GM21367 (cell line): Measurements from ENCODE around the gene LHX8.
"Not testable (repeated sequence)": the region's sequence is repeated elsewhere in the genome, so short reads cannot be mapped to it uniquely, and the experiment has no call there.

Experiments used
- ATAC-seq: cut with Tn5 transposase; IDR thresholded peaks from one replicate; pipeline ENCODE4 v1.9.1; 2021; ENCODE audit not compliant: unreplicated experiment

LHX8 gene

DNA sequence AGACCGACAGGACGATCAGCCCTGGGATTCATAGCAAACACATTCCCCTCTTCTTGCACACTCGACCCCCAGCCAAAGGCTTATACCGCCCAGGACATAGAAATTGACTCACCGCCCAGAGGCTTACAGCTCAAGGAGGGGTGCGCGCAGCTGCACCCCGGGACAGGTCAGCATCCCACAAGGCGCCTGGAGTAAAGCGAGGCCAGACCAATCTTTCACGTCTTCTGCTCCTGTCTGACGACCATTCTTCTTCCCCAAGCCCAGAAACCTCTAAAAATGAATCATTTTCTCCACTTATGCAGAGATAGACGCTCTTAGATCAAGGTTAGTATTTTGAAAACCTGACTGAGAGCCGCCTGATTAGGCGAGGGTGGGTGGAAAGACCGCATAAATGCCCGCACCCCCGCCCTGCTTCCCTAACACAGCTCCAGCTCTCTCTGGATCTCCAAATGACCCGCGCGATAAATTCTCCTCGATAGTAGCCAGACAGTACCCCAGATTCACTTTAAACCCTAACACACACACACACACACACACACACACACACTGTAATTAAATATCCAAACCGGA, 1.9 kb upstream of the LHX8 start:
- no peak for ATAC-seq

GRCh38 chr1:75132812-75133619, 1.2 kb upstream of the LHX8 start:
- no peak for ATAC-seq

- no peak for ATAC-seq
Measured at GRCh38 chr1:75134647-75135572, 722 bp downstream of the LHX8 start.

- ATAC-seq, result no peak
Measured at GRCh38 chr1:75135573-75136194, 1.5 kb downstream of the LHX8 start.

- ATAC-seq, result no peak
Measured at GRCh38 chr1:75136195-75136815, 2.1 kb downstream of the LHX8 start.

- no peak for ATAC-seq
Measured at GRCh38 chr1:75136921-75137641, 2.9 kb downstream of the LHX8 start.

DNA sequence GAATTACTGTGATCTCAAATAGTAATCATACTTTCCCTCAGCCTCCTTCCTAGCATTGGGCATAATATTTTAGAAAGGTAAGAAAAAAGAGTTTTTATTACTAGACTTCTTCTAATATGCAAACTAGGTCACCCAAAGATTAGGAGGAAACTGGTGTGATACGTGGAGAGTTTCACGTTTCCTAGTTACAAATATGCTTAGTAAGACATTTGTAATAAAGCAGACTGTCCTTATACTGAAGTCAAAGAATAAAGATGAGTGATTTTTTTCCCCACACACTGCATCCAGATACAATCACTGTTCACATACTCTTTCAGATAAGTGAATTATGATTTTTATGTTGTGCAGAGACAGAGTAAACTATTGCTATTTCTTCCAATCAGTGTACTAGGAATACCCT, 17.9 kb downstream of the LHX8 start:
- ATAC-seq, result no peak

- no peak for ATAC-seq
Measured at GRCh38 chr1:75159154-75159553, 25.0 kb downstream of the LHX8 start.

DNA sequence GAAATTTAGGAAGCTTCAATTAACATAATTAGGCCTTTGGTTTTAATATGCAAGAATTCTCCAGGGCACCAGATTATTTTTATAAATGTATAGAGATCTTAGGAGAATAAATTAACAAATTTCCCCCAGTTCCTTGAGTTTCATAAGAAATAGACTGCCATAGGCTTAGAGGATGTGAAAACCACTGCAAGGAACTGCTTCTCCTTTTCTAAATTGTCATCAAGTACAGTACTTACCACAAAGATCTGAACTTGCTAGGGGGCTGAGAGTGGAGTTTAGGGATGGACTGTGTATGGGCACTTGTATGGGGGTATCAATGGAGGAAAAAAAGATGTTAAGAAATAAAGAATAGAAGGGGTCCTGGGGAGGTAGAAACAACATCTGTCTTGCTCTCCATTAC, 31.1 kb downstream of the LHX8 start:
- no peak for ATAC-seq

GRCh38 chr1:75166821-75167220, 32.6 kb downstream of the LHX8 start:
- ATAC-seq, result no peak

GRCh38 chr1:75170011-75170410, 35.8 kb downstream of the LHX8 start:
- ATAC-seq, result no peak

DNA sequence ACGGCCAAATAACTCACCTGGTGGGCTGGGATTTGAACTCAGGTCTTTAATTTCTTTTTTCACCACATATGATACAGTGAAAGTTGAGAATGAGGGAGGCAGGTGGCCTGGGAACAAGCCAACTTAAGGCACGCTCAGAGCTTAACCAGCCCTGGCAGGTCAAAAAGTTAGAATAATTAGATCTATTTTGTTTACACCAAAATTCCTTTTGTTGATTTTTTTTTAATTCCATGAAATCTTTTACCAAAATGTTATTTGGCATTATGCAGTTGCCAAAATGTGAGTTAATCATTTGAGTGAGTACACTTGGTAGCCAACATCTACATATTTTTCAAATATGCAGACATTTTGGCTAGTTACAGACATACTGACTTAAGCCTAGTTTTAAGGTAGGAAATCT, 36.8 kb downstream of the LHX8 start:
- ATAC-seq, result no peak

GRCh38 chr1:75171876-75172275, 37.7 kb downstream of the LHX8 start:
- ATAC-seq, result no peak

DNA sequence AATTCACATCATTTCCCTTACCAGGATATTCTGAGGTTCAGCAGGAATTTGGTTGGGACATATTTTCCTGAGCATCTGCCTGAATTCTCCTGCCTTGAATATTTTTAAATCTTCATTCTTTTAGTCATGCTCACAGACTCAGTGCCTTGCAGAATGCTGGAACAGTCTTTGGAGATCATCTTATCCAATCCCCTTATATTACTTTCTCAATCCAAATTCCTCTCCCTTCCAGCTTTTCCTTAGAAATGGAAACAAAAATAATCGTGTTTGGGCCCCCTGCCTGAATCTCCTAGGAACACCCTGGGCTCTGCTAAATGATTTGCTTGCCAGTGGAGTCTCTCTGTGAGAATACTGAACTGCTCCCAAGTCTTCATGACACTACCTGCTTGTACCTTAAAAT, 38.4 kb downstream of the LHX8 start:
- no peak for ATAC-seq

DNA sequence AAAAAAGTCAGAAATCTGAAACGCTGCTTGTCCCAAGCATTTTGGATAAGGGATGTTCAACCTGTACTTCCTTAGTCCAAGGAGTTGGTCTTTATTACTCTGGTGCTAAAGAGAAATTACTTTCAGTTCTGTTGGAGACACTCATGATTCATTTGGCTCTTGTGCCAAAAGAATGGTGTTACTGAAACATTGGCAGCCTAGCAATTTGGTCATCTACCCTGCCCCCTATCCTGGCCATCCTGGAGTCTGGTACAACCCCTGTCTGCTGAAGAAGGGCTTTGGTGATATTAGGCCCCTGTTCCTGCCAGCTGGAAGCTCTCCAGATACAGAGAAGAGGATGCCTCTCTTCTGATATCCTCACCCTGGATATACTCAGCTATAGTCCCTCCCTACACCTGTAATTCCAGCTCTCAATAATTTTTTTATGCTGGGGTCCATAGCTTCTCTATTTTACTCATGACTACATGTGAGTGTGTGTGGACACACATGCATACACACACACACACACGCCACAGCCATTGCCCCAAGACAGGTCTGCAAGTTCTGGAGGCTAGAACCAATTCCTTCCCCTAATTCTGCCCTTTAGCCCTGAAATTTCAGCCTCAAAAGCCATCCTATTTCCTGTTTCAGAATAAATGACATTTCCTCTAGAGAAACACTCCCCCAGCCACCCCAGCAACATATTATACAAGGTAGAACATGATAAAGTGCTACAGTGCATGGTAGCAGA, 40.0 kb downstream of the LHX8 start:
- ATAC-seq, result no peak

DNA sequence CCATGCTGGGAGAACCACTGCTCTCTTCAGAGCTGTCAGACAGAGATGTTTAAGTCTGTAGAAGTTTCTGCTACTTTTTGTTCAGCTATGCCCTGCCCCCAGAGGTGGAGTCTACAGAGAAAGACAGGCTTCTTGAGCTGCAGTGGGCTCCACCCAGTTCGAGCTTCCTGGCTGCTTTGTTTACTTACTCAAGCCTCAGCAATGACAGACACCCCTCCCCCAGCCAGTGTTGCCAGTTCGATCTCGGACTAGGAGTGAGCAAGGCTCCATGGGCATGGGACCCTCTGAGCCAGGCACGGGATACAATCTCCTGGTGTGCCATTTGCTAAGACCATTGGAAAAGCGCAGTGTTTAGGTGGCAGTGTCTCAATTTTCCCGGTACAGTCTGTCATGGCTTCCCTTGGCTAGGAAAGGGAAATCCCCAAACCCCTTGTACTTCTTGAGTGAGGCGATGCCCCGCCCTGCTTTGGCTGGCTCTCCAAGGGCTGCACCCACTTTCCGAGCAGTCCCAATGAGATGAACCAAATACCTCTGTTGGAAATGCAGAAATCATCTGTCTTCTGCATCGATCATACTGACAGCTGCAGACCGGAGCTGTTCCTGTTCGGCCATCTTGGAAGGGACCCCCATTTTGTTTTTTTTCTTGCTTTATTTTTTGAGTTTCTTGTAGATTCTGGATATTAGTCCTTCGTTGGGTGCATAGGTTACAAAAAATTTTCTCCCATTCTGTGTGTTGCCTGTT, 47.2 kb downstream of the LHX8 start:
- not testable (repeated sequence) for ATAC-seq

DNA sequence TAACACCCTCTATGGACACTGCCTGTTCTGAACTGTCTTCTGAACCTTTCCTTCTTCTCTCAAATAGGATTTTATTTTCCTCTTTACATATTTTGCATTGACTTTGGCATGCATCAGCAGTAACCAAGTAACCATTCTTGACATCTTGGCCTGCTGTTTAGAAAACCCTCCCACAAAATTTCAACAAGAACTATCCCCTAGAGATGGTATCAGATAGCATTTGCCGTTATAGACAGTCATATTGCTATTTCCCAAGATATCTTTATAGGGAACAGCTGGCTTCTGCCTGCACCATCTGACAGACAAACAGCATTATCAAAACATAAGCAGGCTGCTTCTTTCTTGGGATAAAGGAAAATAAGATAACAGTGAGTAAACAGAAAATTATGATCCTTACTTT, 54.7 kb downstream of the LHX8 start:
- ATAC-seq, result no peak

DNA sequence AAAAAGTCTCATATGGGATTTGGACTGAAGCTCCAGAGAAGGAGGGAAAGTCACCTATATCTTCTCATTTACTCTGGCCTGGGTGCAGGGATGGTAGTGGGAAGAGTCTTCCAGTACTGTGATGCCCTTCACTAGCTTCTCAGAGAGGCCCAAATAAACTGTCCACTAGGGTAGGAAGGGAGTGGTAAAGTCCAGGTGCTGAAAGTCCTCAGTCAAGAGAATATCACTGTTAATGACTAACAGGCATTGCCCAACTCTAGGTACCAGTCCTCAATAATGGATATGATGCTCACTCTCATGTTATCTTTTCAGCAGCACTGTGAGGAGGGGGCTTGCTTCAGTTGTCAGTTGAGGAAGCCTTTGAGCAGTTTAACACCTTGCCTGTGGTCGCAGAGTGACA, 64.0 kb downstream of the LHX8 start:
- no peak for ATAC-seq

DNA sequence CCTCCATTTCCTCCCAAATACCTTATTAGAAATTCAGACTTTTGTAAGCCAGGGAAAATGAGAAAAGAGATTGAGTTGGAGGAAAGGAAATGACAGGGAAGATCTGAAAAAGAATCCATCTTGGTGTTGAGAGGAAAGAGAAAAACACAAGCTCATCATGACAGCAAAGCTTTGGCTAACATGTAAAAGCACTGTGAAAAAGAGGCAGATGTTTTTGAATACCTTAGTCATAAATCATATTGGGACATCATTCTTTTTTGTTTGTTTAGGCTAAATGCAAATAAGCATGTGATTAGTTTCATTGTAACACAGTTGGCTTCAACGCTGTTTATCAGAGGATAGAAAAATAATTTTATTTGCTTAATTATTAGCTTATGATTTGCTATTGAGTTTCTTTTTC, 64.6 kb downstream of the LHX8 start:
- no peak for ATAC-seq
